ENCODE measurements around the gene SERPING1.

- TF ChIP-seq CTCF (IDR thresholded peaks at IDR 0.05; ENCODE audit: insufficient read depth, low read length, poor library complexity, severe bottlenecking) (peak; percentile 48), EZH2phosphoT487 (conservative IDR thresholded peaks at IDR 0.05; ENCODE audit: low read length) (no peak)
Observed at GRCh38 chr11:57641011-57641807, 43.7 kb downstream of the SERPING1 start.

All from SU-DHL-6 (cell line).